ENCODE data around the gene IRF6.

Gene IRF6

DNA sequence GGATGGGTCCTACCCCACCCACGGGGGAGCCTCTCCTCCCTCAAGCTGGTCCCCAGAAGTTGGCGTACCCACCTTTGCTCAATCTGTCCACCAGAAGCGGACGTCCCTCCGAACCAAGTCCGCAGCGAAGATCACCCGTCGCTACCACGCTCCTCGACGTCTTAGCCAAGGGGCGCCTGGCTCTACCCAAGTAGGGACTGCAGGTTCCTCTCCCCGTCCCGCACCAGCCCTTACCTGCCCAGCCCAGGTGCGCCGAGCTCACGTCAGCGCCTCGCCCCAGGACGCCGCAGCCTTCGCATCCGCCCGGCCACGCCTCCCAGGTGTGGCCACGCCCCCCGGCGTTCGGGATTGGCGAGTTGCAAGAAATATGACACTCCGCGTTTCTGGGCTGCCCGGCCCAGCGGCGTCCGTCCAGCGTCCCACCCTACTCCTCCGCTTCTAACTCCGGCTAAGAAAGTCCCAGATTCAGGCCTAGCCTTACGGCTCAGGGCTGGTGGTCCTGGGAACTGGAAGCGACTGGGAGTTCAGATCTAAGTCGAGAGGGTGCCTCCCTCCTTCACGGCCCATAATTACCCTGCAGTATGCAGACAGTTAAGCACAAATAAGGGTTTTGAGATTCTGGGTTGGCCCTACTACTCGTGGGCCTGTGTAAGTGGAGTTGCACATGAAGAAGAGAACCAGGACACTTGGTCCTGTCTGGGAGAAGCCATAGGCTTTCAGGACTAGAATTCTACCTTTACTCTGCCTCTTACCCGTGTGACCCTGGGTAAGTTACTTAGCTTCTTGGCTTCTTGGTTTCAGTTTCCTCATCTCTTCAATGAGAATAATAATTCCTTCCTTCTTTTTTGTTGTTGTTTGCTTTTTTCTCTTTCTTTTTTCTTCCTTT, at the start of gene IRF6:
IRF6 (minus strand) TSS at position 268 of the 886 bp plus-strand sequence. CDS start 4,729 bp downstream, outside the sequence.
- Histone ChIP-seq H3K9me3 (ENCODE audit: insufficient read depth, low read depth, low read length) (no peaks in the 10 kb centered on the region), H3K27me3 (ENCODE audit: insufficient read depth, low read length) (peaks cover 39% of the 10 kb centered on the region), H3K36me3 (ENCODE audit: insufficient read depth, low read depth, low read length) (no peaks in the 10 kb centered on the region), H3K4me1 (ENCODE audit: insufficient read depth, low read length) (peaks cover 3% of the 10 kb centered on the region), H3K9ac (ENCODE audit: low read depth, low read length) (peak within 1 kb of the TSS; percentile 70; the same call in 1 of the 2 replicates), H3K4me3 (ENCODE audit: low read length) (peak within 1 kb of the TSS; percentile 90), H3K27ac (ENCODE audit: low read length) (peak within 1 kb of the TSS; percentile 59)

DNA sequence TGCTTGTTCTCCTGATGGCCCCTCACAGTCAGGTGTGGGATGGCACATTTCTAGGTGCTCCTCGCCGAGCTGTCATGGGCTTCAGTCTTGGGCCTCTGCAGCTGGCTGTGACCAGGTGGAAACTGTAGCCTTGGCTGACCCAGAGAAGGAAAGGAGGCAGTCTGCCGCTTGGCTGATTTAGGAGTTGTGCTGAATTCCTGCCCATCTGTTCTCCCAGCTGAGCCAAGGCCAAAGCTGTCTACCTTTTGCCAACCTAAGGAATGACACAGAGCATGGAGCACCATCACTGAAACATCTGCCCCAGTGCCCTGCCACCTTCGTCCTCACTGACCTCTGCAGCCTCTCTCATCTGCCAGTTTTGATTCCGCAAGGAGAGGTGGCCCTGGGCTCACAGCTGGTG, 49.7 kb upstream of the IRF6 start:
- no peak overlapping the region for H3K27ac ChIP-seq (ENCODE audit: low read length)
- no peaks in the 10 kb centered on the region; the same call in 1 of the 2 replicates for H3K4me1 ChIP-seq (ENCODE audit: insufficient read depth, low read length)
- no peaks in the 10 kb centered on the region for H3K9me3 ChIP-seq (ENCODE audit: insufficient read depth, low read depth, low read length)
- no peaks in the 10 kb centered on the region for H3K27me3 ChIP-seq (ENCODE audit: insufficient read depth, low read length)
- no peak overlapping the region for H3K9ac ChIP-seq (ENCODE audit: low read depth, low read length)
- H3K36me3 ChIP-seq (ENCODE audit: insufficient read depth, low read depth, low read length): peaks cover 39% of the 10 kb centered on the region
- H3K4me3 ChIP-seq (ENCODE audit: low read length): no peak overlapping the region

GRCh38 chr1:209855006-209855405, 49.1 kb upstream of the IRF6 start:
- no peaks in the 10 kb centered on the region for H3K27me3 ChIP-seq (ENCODE audit: insufficient read depth, low read length)
- no peak overlapping the region for H3K27ac ChIP-seq (ENCODE audit: low read length)
- no peak overlapping the region for H3K4me3 ChIP-seq (ENCODE audit: low read length)
- no peaks in the 10 kb centered on the region for H3K9me3 ChIP-seq (ENCODE audit: insufficient read depth, low read depth, low read length)
- H3K4me1 ChIP-seq (ENCODE audit: insufficient read depth, low read length): no peaks in the 10 kb centered on the region
- H3K9ac ChIP-seq (ENCODE audit: low read depth, low read length): no peak overlapping the region
- peaks cover 42% of the 10 kb centered on the region for H3K36me3 ChIP-seq (ENCODE audit: insufficient read depth, low read depth, low read length)

DNA sequence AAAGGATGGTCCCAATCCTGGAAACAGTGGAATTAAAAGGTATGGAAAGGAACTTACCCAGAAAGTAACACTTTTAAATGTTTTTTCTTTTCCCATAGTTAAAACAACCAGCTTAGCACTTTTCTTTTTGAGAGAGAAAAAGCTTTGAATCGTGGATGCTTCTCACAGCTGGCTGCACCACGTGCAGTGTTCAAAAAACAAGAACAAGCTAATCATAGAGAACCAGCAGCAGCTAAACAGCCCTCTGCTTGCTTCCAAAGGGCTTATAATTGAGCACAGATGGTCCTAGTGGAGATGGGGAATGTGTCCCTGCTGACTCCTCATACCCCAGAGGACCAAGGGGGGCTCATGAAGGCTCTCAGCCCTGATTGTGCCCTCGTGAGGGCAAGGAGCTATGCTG, 48.3 kb upstream of the IRF6 start:
- Histone ChIP-seq H3K36me3 (ENCODE audit: insufficient read depth, low read depth, low read length) (peaks cover 46% of the 10 kb centered on the region), H3K27me3 (ENCODE audit: insufficient read depth, low read length) (no peaks in the 10 kb centered on the region), H3K4me1 (ENCODE audit: insufficient read depth, low read length) (no peaks in the 10 kb centered on the region), H3K4me3 (ENCODE audit: low read length) (no peak overlapping the region), H3K9ac (ENCODE audit: low read depth, low read length) (no peak overlapping the region), H3K9me3 (ENCODE audit: insufficient read depth, low read depth, low read length) (no peaks in the 10 kb centered on the region), H3K27ac (ENCODE audit: low read length) (no peak overlapping the region)

DNA sequence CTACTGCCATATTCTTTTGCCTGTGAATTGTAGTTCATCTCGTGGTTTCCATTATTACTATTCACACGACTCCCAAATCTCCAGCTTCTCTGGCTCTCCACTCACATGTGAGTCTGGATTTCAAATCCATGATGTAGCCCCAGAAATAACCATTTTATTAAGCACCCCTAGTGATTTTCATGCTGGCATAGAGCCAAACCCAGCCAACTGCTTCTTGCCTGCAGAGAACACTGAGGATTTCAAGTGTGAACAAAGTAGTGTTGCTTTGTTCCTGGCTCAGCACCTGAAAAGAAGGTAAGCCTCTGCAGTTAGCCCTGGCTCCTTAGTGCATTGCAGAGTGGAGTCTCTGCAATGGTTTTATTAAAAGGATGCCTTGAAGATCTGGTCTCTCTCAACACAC, 47.7 kb upstream of the IRF6 start:
- H3K9me3 ChIP-seq (ENCODE audit: insufficient read depth, low read depth, low read length): no peaks in the 10 kb centered on the region
- H3K4me3 ChIP-seq (ENCODE audit: low read length): no peak overlapping the region
- H3K27ac ChIP-seq (ENCODE audit: low read length): no peak overlapping the region
- peaks cover 50% of the 10 kb centered on the region for H3K36me3 ChIP-seq (ENCODE audit: insufficient read depth, low read depth, low read length)
- H3K9ac ChIP-seq (ENCODE audit: low read depth, low read length): no peak overlapping the region
- no peaks in the 10 kb centered on the region for H3K4me1 ChIP-seq (ENCODE audit: insufficient read depth, low read length)
- H3K27me3 ChIP-seq (ENCODE audit: insufficient read depth, low read length): no peaks in the 10 kb centered on the region

- Histone ChIP-seq H3K4me1 (ENCODE audit: insufficient read depth, low read length) (no peaks in the 10 kb centered on the region), H3K9me3 (ENCODE audit: insufficient read depth, low read depth, low read length) (no peaks in the 10 kb centered on the region), H3K9ac (ENCODE audit: low read depth, low read length) (no peak overlapping the region), H3K27ac (ENCODE audit: low read length) (no peak overlapping the region), H3K4me3 (ENCODE audit: low read length) (no peak overlapping the region), H3K27me3 (ENCODE audit: insufficient read depth, low read length) (no peaks in the 10 kb centered on the region), H3K36me3 (ENCODE audit: insufficient read depth, low read depth, low read length) (peaks cover 78% of the 10 kb centered on the region)
These were observed 44.5 kb upstream of the IRF6 start for GRCh38 chr1:209850342-209850979.

GRCh38 chr1:209849388-209849787, 43.4 kb upstream of the IRF6 start:
- H3K27ac ChIP-seq (ENCODE audit: low read length): no peak overlapping the region
- no peaks in the 10 kb centered on the region for H3K4me1 ChIP-seq (ENCODE audit: insufficient read depth, low read length)

GRCh38 chr1:209845408-209845725, 39.4 kb upstream of the IRF6 start:
- H3K9me3 ChIP-seq (ENCODE audit: insufficient read depth, low read depth, low read length): no peaks in the 10 kb centered on the region
- H3K4me3 ChIP-seq (ENCODE audit: low read length): no peak overlapping the region
- H3K27ac ChIP-seq (ENCODE audit: low read length): no peak overlapping the region
- peaks cover 85% of the 10 kb centered on the region for H3K36me3 ChIP-seq (ENCODE audit: insufficient read depth, low read depth, low read length)
- H3K27me3 ChIP-seq (ENCODE audit: insufficient read depth, low read length): no peaks in the 10 kb centered on the region
- no peak overlapping the region for H3K9ac ChIP-seq (ENCODE audit: low read depth, low read length)
- no peaks in the 10 kb centered on the region for H3K4me1 ChIP-seq (ENCODE audit: insufficient read depth, low read length)

More at GRCh38 chr1:209849388-209849787, 43.4 kb upstream of the IRF6 start:
- H3K36me3 ChIP-seq (ENCODE audit: insufficient read depth, low read depth, low read length): peaks cover 84% of the 10 kb centered on the region
- no peak overlapping the region for H3K4me3 ChIP-seq (ENCODE audit: low read length)
- no peak overlapping the region for H3K9ac ChIP-seq (ENCODE audit: low read depth, low read length)
- no peaks in the 10 kb centered on the region for H3K9me3 ChIP-seq (ENCODE audit: insufficient read depth, low read depth, low read length)
- no peaks in the 10 kb centered on the region for H3K27me3 ChIP-seq (ENCODE audit: insufficient read depth, low read length)

GRCh38 chr1:209844695-209845407, 38.9 kb upstream of the IRF6 start:
- no peak overlapping the region for H3K9ac ChIP-seq (ENCODE audit: low read depth, low read length)
- H3K27me3 ChIP-seq (ENCODE audit: insufficient read depth, low read length): no peaks in the 10 kb centered on the region
- H3K4me1 ChIP-seq (ENCODE audit: insufficient read depth, low read length): no peaks in the 10 kb centered on the region
- no peaks in the 10 kb centered on the region for H3K9me3 ChIP-seq (ENCODE audit: insufficient read depth, low read depth, low read length)
- no peak overlapping the region for H3K4me3 ChIP-seq (ENCODE audit: low read length)
- peaks cover 87% of the 10 kb centered on the region for H3K36me3 ChIP-seq (ENCODE audit: insufficient read depth, low read depth, low read length)
- no peak overlapping the region for H3K27ac ChIP-seq (ENCODE audit: low read length)

- H3K27me3 ChIP-seq (ENCODE audit: insufficient read depth, low read length): no peaks in the 10 kb centered on the region
- no peaks in the 10 kb centered on the region for H3K4me1 ChIP-seq (ENCODE audit: insufficient read depth, low read length)
- no peak overlapping the region for H3K4me3 ChIP-seq (ENCODE audit: low read length)
- peaks cover 96% of the 10 kb centered on the region for H3K36me3 ChIP-seq (ENCODE audit: insufficient read depth, low read depth, low read length)
- no peak overlapping the region for H3K27ac ChIP-seq (ENCODE audit: low read length)
- H3K9me3 ChIP-seq (ENCODE audit: insufficient read depth, low read depth, low read length): no peaks in the 10 kb centered on the region
- H3K9ac ChIP-seq (ENCODE audit: low read depth, low read length): no peak overlapping the region
These were observed 34.7 kb upstream of the IRF6 start for GRCh38 chr1:209840611-209841010.

DNA sequence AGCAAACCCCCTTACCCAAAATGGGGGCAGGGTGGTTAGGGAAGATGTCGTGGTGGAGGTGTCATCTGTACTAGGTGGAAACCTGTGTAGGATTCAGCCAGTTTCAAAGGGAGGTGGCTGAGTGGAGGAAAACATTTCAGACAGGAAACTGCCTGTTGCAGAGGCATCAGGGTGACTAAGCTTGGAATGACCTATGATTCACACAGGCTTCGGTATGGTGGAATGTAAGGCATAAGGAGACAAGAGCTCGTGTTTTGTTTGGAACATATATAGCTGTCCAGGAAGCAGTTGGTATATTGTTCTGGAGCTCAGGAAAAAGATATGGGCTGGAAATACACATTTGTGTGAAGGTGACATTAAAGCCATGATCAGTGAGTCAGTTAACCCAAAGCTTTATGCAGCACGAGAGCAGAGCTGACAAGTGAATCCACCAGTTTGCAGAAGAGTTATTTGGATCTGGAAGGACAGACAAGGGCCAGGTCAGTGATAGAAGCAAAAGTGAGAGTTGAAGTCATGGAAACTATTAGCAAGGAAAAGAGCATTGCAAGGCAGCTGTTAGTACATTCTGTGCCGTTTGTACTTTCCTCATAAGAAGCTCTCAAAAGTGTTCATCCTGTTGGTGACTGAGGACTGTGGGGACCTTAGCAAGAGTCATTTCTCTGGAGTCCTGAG, 34.1 kb upstream of the IRF6 start:
- no peaks in the 10 kb centered on the region for H3K27me3 ChIP-seq (ENCODE audit: insufficient read depth, low read length)
- H3K9ac ChIP-seq (ENCODE audit: low read depth, low read length): no peak overlapping the region
- no peak overlapping the region for H3K4me3 ChIP-seq (ENCODE audit: low read length)
- peaks cover 96% of the 10 kb centered on the region for H3K36me3 ChIP-seq (ENCODE audit: insufficient read depth, low read depth, low read length)
- no peak overlapping the region for H3K27ac ChIP-seq (ENCODE audit: low read length)
- H3K4me1 ChIP-seq (ENCODE audit: insufficient read depth, low read length): no peaks in the 10 kb centered on the region
- no peaks in the 10 kb centered on the region for H3K9me3 ChIP-seq (ENCODE audit: insufficient read depth, low read depth, low read length)
